ENCODE measurements around the gene MPRIP.

MPRIP gene

GRCh38 chr17:17217995-17218394, 175.7 kb downstream of the MPRIP start:
- no peak for DNase-seq (ENCODE audit: extremely low spot score, insufficient read length, low read depth)
- no peak for FAIRE-seq

- FAIRE-seq (no peak), DNase-seq (ENCODE audit: extremely low spot score, insufficient read length, low read depth) (no peak)
Measured at GRCh38 chr17:17220529-17220928, 178.3 kb downstream of the MPRIP start.

- FAIRE-seq: no peak
- DNase-seq (ENCODE audit: extremely low spot score, insufficient read length, low read depth): no peak
Measured at GRCh38 chr17:17221329-17221728, 179.1 kb downstream of the MPRIP start.

- FAIRE-seq (no peak), DNase-seq (ENCODE audit: extremely low spot score, insufficient read length, low read depth) (no peak)
Measured at GRCh38 chr17:17223736-17224135, 181.5 kb downstream of the MPRIP start.

GRCh38 chr17:17224137-17224536, 181.9 kb downstream of the MPRIP start:
- DNase-seq (ENCODE audit: extremely low spot score, insufficient read length, low read depth): no peak
- FAIRE-seq: no peak

GRCh38 chr17:17225901-17226300, 183.6 kb downstream of the MPRIP start:
- FAIRE-seq (no peak), DNase-seq (ENCODE audit: extremely low spot score, insufficient read length, low read depth) (no peak)

GRCh38 chr17:17226451-17227265, 184.4 kb downstream of the MPRIP start:
- FAIRE-seq (no peak), DNase-seq (ENCODE audit: extremely low spot score, insufficient read length, low read depth) (no peak)

- DNase-seq (ENCODE audit: extremely low spot score, insufficient read length, low read depth) (no peak), FAIRE-seq (no peak)
Measured at GRCh38 chr17:17227608-17228520, 185.6 kb downstream of the MPRIP start.

- FAIRE-seq: no peak
- no peak for DNase-seq (ENCODE audit: extremely low spot score, insufficient read length, low read depth)
Measured at GRCh38 chr17:17228521-17229279, 186.4 kb downstream of the MPRIP start.

GRCh38 chr17:17229416-17230384, 187.4 kb downstream of the MPRIP start:
- DNase-seq (ENCODE audit: extremely low spot score, insufficient read length, low read depth) (no peak), FAIRE-seq (no peak)

- DNase-seq (ENCODE audit: extremely low spot score, insufficient read length, low read depth) (no peak), FAIRE-seq (no peak)
Measured at GRCh38 chr17:17231621-17232302, 189.5 kb downstream of the MPRIP start.

- DNase-seq (ENCODE audit: extremely low spot score, insufficient read length, low read depth) (no peak), FAIRE-seq (no peak)
Measured at GRCh38 chr17:17232303-17232621, 190.0 kb downstream of the MPRIP start.

- DNase-seq (ENCODE audit: extremely low spot score, insufficient read length, low read depth) (no peak), FAIRE-seq (no peak)
Measured at GRCh38 chr17:17235212-17236174, 193.2 kb downstream of the MPRIP start.

GRCh38 chr17:17236295-17237025, 194.2 kb downstream of the MPRIP start:
- DNase-seq (ENCODE audit: extremely low spot score, insufficient read length, low read depth): no peak
- FAIRE-seq: no peak

- peak; percentile 84 for DNase-seq (ENCODE audit: extremely low spot score, insufficient read length, low read depth)
- peak; percentile 79 for FAIRE-seq
Measured at GRCh38 chr17:17237026-17237799, 195.0 kb downstream of the MPRIP start, which contains the start of gene FLCN. Gene FLCN, minus strand, starts transcription at chr17:17237168. Its CDS starts 9,031 bp downstream, at chr17:17228137.

- FAIRE-seq: no peak
- DNase-seq (ENCODE audit: extremely low spot score, insufficient read length, low read depth): no peak
Measured at GRCh38 chr17:17239832-17240231, 197.6 kb downstream of the MPRIP start.
